HG03025 (cell line): Measurements from ENCODE around the gene MTTP.

ENCODE experiments used
- ATAC-seq: cut with Tn5 transposase; IDR thresholded peaks from one replicate; pipeline ENCODE4 v1.9.1; 2021; ENCODE audit warnings: mild to moderate bottlenecking, moderate library complexity; ENCODE audit not compliant: unreplicated experiment, low FRiP score

The MTTP gene

DNA sequence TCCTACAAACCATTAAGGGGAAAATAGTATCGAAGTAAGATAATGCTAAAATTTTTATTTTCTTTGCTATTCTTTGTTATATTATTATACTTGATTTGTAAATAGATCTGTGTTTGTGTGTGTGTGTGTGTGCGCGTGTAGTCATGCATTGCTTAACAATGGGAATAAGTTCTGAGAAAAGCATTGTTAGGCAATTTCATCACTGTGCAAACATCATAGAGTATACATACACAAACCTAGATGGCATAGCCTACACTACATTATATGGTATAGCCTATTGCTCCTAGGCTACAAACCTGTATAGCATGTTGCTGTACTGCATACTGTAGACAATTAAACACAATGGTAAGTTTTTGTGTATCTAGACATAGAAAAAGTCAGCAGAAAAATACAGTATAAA, 17.1 kb downstream of the MTTP start:
- ATAC-seq: no peak

- ATAC-seq: no peak
These were observed 19.4 kb downstream of the MTTP start for GRCh38 chr4:99593781-99594641.

DNA sequence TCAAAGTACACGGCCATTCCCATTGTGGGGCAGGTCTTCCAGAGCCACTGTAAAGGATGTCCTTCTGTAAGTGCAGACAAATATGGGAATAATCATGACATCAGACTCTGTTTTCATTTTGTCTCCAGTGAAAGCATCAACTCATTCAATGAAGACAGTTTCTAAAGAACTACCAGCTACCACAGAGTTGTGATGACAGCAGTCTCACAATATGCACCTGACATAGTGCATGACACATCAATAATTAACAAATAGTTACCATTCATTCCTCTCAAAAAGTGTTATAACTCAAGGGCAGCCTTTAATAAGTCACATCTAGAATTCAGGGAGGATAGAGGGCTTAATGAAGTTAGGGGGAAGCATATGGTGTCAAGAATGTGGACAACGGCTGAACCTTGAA, 20.2 kb downstream of the MTTP start:
- no peak for ATAC-seq

GRCh38 chr4:99606716-99607115, 32.1 kb downstream of the MTTP start:
- ATAC-seq: no peak

DNA sequence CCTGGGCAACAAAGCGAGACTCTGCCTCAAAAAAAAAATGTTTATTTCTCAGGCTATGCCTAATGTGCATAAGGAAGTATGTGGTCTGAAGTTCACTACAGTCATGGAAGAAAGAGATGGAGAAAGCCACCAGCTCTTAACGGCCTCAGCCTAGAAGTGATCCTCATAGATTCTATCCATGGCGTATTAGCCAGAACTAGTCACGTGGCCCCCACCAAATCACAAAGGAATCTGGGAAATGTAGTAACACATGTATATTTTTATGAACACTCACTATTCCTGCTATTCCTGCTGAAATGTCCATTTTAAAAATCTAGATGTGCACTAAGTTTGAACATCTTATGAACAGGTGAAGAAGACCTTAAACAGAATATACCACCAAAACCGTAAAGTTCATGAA, 33.8 kb downstream of the MTTP start:
- no peak for ATAC-seq

DNA sequence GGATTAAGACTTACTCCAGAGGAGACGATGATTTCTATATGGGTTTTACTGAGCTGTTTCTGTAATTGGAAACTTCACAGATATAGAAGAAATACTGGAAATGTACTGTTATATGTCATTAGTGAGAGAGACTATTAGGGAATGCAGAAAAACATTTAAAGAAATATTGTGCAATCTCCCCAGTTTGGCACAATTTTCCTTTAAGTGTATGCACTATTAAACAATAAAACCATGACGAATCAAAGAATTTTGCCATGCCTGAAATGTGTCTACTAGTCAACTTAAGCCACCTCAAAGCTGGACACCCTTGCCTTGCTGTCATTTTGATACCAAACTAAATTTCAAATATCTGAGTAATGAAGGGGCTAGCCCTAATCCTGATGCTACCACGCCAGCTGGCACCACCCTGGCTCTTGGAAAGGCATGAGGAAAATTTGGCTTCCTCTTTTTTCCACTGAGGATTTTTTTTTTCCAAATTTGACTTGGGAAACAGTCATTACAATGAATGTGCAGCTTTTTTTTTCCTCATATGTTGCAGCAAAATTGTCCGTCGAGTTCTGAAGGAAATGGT, 36.1 kb downstream of the MTTP start:
- ATAC-seq: no peak

DNA sequence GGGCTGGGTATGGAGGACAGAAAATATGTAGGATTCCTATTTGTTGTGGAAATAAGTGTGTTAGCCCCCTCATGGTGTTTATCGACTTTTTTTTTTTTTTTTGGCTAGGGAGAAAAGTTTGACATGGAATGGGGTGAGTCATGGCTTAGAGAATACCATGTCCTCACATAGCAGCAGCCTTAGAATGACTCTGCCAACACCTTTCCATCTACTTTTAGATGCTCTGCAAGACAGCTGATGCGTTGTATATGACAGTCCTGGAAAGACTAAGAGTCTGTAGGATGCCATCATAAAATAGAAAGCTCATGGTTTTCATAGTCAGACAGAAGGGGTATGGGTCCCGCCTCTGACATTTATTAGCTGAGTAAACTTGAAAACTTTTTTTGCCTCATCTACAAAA, 37.7 kb downstream of the MTTP start:
- no peak for ATAC-seq

DNA sequence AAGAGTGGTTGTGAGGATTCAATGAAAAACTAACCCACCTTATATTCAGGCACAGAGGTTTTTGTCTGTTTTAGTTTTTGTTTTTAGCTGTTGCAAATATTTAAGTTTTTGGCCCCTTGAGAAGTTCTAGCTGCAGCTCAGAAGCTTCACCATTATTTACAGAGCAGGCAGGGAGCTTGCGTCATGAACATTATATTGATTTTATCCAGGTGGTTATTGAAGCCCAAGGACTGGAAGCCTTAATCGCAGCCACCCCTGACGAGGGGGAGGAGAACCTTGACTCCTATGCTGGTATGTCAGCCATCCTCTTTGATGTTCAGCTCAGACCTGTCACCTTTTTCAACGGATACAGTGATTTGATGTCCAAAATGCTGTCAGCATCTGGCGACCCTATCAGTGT, 38.1 kb downstream of the MTTP start:
- ATAC-seq: no peak

DNA sequence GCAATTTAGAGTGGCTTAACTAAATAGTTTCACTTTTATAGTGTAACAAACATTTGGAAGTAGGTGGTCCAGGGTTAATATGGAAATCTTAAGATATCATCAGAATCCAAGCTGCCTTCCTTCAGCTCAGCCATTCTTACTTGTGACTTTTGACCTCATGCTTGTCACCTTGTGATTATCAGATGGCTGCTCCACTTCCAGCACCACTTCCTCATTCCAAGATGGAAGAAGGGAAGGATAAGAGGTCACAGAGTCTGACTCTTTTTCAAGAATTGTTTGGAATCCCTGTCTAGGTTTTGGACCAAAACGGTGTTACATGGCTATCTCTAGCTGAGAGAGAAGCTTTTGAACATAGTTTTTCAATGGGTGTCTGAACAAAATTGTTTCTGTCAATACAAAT, 39.9 kb downstream of the MTTP start:
- ATAC-seq: no peak

- ATAC-seq: no peak
These were observed 40.7 kb downstream of the MTTP start for GRCh38 chr4:99615170-99615820.

GRCh38 chr4:99617374-99617773, 42.8 kb downstream of the MTTP start:
- ATAC-seq: no peak

DNA sequence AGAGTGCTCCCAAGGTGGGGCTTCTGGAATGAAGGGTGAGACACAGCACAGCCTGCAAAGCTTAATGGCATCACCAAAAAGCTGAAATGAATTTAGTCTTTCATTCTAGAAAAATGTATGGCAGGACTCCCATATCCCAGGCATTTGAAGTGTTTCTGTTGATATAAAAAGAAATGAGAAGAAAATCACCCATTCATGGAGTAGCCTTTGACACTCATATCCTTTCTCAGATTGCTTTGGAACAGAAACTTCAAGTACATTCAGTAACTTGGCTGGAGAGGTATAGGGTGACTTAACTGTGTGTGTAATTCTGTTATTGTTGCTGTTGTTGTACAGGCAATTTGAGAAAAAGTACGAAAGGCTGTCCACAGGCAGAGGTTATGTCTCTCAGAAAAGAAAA, 47.7 kb downstream of the MTTP start:
- no peak for ATAC-seq

DNA sequence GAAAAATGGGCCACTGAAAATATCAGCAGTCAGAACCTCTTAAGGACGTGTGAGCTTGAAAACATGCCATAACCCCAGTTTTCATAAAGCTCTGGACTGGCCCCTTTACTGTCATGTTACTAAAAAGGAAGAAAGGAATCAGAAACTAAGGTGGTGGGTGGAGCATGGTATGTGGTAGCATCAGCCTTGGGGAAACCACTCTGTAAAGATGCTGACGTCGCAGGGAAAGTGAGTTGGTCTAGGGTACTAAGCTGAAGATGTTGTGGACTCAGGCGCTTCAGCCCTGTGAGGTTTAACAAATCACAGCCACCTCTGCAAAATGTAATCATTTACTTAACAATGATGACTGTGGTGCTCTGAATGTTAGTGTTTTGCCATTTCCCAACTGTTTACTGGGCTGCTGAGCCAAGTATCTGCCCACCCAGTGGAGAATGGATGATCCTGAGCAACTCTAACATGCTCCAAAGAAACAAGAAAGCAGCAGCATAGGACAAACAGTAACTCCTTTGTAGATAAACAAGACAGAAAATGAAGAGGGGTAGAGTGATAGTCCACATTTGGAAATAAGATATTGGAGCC, 49.6 kb downstream of the MTTP start:
- ATAC-seq: no peak

DNA sequence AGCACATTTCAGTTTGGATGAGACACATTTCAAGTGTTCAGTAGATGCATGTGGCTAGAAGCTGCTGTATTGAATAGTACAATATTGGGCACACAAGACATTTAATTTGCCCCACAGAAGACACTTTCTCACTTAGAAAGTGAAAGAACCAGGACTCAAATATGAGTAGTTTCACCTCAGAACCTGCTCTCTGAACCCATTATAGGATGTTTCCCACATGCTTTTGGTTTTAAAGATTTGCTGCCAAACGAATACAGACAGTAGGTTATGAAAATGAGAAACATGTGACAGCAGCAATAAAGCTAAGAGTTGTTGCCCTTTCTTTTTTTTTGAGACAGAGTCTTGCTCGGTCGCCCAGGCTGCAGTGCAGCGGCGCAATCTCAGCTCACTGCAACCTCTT, 50.7 kb downstream of the MTTP start:
- no peak for ATAC-seq

DNA sequence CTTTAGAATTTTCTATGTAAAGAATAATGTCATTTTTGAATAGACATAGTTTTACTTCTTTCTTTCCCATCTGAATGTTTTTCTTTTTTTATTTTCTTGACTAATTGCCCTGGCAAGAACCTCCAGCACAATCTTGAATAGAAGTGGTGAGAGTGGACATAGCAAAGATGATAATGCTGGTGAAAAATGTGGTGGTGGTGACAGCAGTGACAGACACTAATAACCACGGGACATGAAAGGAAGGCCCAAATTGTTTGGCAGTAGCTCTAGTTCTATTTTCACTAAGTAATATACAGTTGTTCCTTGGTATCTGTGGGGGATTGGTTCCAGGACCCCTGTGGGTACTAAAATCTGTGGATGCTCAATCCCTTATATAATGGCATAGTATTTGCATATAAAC, 53.4 kb downstream of the MTTP start:
- ATAC-seq: no peak

DNA sequence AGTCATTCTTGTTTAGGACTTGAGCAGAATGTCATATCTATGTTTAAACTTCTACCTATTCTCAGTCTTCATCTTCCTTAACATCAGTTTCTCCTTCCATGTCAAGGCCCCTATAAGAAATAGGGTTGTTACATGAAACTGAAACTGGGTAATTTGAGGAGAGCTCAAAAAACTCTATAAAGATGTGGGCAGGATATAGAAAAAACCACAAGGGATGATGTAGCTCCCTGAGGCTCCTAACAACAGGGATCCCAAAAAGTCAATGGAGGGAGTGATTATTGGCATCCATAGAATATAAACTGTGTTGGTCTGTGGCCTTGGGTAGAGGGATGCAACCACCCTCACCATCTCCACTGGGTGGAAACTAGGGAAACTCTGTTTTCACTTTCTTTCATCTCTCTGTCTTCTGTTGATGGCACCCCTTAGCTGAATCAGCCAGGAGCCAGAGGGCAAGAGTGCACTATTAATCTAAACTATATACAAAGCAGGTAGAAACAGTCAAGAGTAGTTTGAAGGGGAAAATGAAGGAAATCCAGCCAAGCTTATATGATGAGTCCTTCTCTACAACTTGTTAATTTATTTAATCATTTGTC, 55.4 kb downstream of the MTTP start:
- no peak for ATAC-seq

DNA sequence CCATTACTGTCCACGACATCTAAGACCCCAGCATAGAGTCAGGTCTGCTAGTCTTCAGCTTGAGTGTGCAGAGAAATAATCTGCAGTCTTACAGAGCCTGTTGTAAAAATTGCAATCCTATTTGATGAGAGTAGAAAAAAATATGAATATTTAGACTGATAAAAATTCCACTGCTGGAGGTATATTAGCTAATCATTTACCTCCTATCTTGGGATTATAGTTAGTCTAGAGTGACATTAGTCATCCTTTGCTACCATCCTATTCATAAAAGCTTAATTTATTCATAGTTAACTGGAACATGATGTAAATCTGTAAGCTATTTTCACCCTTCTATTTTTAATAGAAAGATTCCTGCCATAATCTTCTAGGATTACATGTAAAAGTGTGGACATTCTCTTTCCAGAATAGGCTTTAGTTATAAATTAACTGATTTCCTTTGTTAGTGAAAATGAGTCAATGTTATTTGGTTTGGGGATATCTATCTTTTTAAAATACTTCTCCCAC, 56.3 kb downstream of the MTTP start:
- no peak for ATAC-seq

GRCh38 chr4:99633772-99634171, 59.1 kb downstream of the MTTP start:
- no peak for ATAC-seq

DNA sequence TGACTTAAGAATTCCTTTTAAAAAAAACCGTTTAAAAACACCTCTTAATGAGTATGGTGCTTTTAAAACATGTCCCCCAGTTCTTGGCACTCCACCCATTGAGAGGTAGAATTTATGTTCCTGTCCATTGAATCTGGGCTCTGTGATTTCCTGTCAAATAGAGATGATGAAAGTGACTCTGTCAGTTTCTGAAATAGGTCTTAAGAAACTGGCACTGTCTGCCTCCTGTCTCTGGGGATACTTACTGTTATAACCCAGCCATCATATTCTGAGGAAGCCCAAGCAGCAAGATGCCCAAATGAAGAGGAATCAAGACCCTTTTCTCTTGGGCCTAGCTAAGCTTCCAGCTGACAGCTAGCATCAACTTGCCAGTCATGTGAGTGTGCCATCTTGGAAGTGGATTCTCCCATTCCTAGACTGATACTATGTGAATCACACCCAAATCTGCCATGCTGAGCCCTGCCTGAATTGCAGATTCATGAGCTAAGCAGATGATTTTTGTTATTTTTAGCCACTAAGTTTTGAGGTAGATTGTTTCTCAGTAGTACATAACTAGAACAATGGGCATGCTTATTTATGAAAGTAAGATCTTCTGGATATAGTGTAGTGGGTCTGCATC, 60.2 kb downstream of the MTTP start:
- ATAC-seq: no peak

GRCh38 chr4:99635601-99636000, 61.0 kb downstream of the MTTP start:
- ATAC-seq: no peak
